ENCODE measurements around the gene SLC35C1. TPM values are rescaled to one million over a fixed set of nuclear protein-coding genes. Genes with fewer than 3 reads are reported as not detected.

SLC35C1 gene
- total and polyA plus RNA-seq, 9 of the 15 experiments (the other 6 are each of a cell fraction or from before 2014, with no cell fraction given): 0.65 to 13.1 (median 2.4) TPM

GRCh38 chr11:45832811-45833441 is 28.0 kb downstream of the SLC35C1 start:
- WGBS (ENCODE audit: insufficient coverage, low coverage, missing lambda C conversion rate): 71% methylated on average over 9 of the region's 9 CpGs
- Histone ChIP-seq H3K79me2 (ENCODE audit: control insufficient read depth, insufficient read depth, low read length) (no peaks in the 10 kb centered on the region), H3K4me3 (no peak overlapping the region), H3K4me2 (ENCODE audit: insufficient read depth, low read length) (no peak overlapping the region), H3K4me1 (replicated peaks in 1 of 2; ENCODE audit: control insufficient read depth in 2 of 2, insufficient read depth in 2 of 2, low read length in 2 of 2) (peaks cover 12% of the 10 kb centered on the region in 2 experiments; a peak in 4 of 5 replicates), H3K36me3 (ENCODE audit: control insufficient read depth, insufficient read depth, low read length) (no peaks in the 10 kb centered on the region), H3K27ac (ENCODE audit: extremely low read depth, low read depth, low read length) (no peak overlapping the region), H2AFZ (ENCODE audit: low read depth, low read length) (no peak overlapping the region), H3K9me1 (ENCODE audit: control insufficient read depth, insufficient read depth, low read length) (no peaks in the 10 kb centered on the region), H3K9ac (ENCODE audit: insufficient read depth in 1 of 2, low read depth in 2 of 2, low read length in 2 of 2) (no peak overlapping the region), H3K9me3 (replicated peaks; ENCODE audit: control insufficient read depth, insufficient read depth, low read depth, low read length) (no peaks in the 10 kb centered on the region), H4K20me1 (replicated peaks; ENCODE audit: control insufficient read depth, insufficient read depth, low read length) (no peaks in the 10 kb centered on the region), H3K27me3 (ENCODE audit: control insufficient read depth in 2 of 2, insufficient read depth in 2 of 2, low read length in 2 of 2) (peaks cover 0 to 8% of the 10 kb centered on the region in 2 experiments; a peak in 2 of 5 replicates)
- no TSS peak for BruUV-seq (replicated peaks)
- FAIRE-seq (no peak), ATAC-seq (no peak), DNase-seq (ENCODE audit: extremely low read depth in 1 of 4, low spot score in 3 of 4) (no peak)
- CTCF ChIA-PET (ENCODE audit: low intra/inter-chr PET ratio): no interaction called here
- POLR2A ChIA-PET: interaction anchor here (0.9 kb wide), 1 partner anchor 11 kb away, joined by 3 read pairs; no protein-coding TSS in a partner anchor
- intact Hi-C loops (cut with micrococcal nuclease) (loop anchor here (5.0 kb wide), 1 partner anchor 36 kb away; no protein-coding TSS in a partner anchor), in situ Hi-C loops (cut with MboI) (no loop called here)
- TF ChIP-seq PML (IDR thresholded peaks at IDR 0.05; ENCODE audit: low read length) (no peak), TCF15 (CRISPR knock-in tag; IDR thresholded peaks at IDR 0.05) (no peak), C11orf30 (IDR thresholded peaks at IDR 0.05; ENCODE audit: low read depth) (no peak), ZNF239 (CRISPR knock-in tag; IDR thresholded peaks at IDR 0.05) (no peak), XRCC3 (IDR thresholded peaks at IDR 0.05) (no peak), KLF1 (tag; IDR thresholded peaks at IDR 0.05) (no peak), HSF4 (CRISPR knock-in tag; IDR thresholded peaks at IDR 0.05; ENCODE audit: borderline replicate concordance) (no peak), THRB (CRISPR knock-in tag; conservative IDR thresholded peaks at IDR 0.05) (no peak), POLR2G (IDR thresholded peaks at IDR 0.05; ENCODE audit: low read depth, low read length) (no peak), CCNT2 (IDR thresholded peaks at IDR 0.05; ENCODE audit: borderline replicate concordance, extremely low read depth, insufficient read length, low read depth, low read length) (no peak), ZNF232 (CRISPR knock-in tag; IDR thresholded peaks at IDR 0.05) (no peak), SMARCE1 (IDR thresholded peaks at IDR 0.05) (no peak), ZNF3 (CRISPR knock-in tag; IDR thresholded peaks at IDR 0.05) (no peak), BCOR (IDR thresholded peaks at IDR 0.05) (peak; percentile 96), ZNF133 (CRISPR knock-in tag; IDR thresholded peaks at IDR 0.05) (no peak), CTCFL (IDR thresholded peaks at IDR 0.05; ENCODE audit: borderline replicate concordance, insufficient read depth, low read depth, low read length, poor library complexity, severe bottlenecking) (no peak), KDM2B (CRISPR knock-in tag; IDR thresholded peaks at IDR 0.05) (no peak), DDX20 (tag; IDR thresholded peaks at IDR 0.05; ENCODE audit: low read depth) (no peak), SIN3B (IDR thresholded peaks at IDR 0.05; ENCODE audit: low read depth) (no peak)

Data from K562 (cell line).